HG03565 (cell line): ENCODE results near the gene RBM20.

Experiments used
- ATAC-seq: cut with Tn5 transposase; IDR thresholded peaks from one replicate; pipeline ENCODE4 v1.9.1; 2021; ENCODE audit warnings: mild to moderate bottlenecking, moderate library complexity; ENCODE audit not compliant: unreplicated experiment

Gene RBM20

GRCh38 chr10:110671788-110672579 is 27.8 kb downstream of the RBM20 start:
- ATAC-seq, result peak; percentile 95

GRCh38 chr10:110672580-110672919 is 28.4 kb downstream of the RBM20 start:
- ATAC-seq, result peak; percentile 25

- no peak for ATAC-seq
These were observed 31.9 kb downstream of the RBM20 start for GRCh38 chr10:110676016-110676415.

- ATAC-seq, result no peak
These were observed 35.5 kb downstream of the RBM20 start for GRCh38 chr10:110679486-110680272.

- ATAC-seq, result no peak
These were observed 36.3 kb downstream of the RBM20 start for GRCh38 chr10:110680273-110681020.

GRCh38 chr10:110681023-110681681 is 37.0 kb downstream of the RBM20 start:
- ATAC-seq, result no peak

- no peak for ATAC-seq
These were observed 38.2 kb downstream of the RBM20 start for GRCh38 chr10:110682348-110682747.

GRCh38 chr10:110684800-110685446 is 40.8 kb downstream of the RBM20 start:
- no peak for ATAC-seq

- no peak for ATAC-seq
These were observed 41.9 kb downstream of the RBM20 start for GRCh38 chr10:110686047-110686446.

- no peak for ATAC-seq
These were observed 42.8 kb downstream of the RBM20 start for GRCh38 chr10:110686949-110687348.

- no peak for ATAC-seq
These were observed 43.3 kb downstream of the RBM20 start for GRCh38 chr10:110687400-110687799.

GRCh38 chr10:110691139-110691538 is 47.0 kb downstream of the RBM20 start:
- no peak for ATAC-seq

- ATAC-seq, result no peak
These were observed 50.1 kb downstream of the RBM20 start for GRCh38 chr10:110694263-110694662.

- no peak for ATAC-seq
These were observed 50.8 kb downstream of the RBM20 start for GRCh38 chr10:110694820-110695538.

- ATAC-seq, result no peak
These were observed 51.4 kb downstream of the RBM20 start for GRCh38 chr10:110695539-110695886.

GRCh38 chr10:110696436-110696835 is 52.3 kb downstream of the RBM20 start:
- ATAC-seq, result no peak

GRCh38 chr10:110698340-110698739 is 54.2 kb downstream of the RBM20 start:
- ATAC-seq, result no peak

GRCh38 chr10:110698782-110699201 is 54.7 kb downstream of the RBM20 start:
- no peak for ATAC-seq

- no peak for ATAC-seq
These were observed 55.8 kb downstream of the RBM20 start for GRCh38 chr10:110699859-110700468.
